CD4-positive, alpha-beta T cell treated with Interleukin-12 subunit alpha and Interleukin-12 subunit beta, for 1 hour (primary cell): ENCODE data around the gene KRT9.
"Not testable (repeated sequence)": the region's sequence is repeated elsewhere in the genome, so short reads cannot be mapped to it uniquely, and the experiment has no call there.

Source experiments
- DNase-seq: peaks from one replicate; pipeline ENCODE4 v3.0.0-alpha.2; 2020

KRT9 gene

DNA sequence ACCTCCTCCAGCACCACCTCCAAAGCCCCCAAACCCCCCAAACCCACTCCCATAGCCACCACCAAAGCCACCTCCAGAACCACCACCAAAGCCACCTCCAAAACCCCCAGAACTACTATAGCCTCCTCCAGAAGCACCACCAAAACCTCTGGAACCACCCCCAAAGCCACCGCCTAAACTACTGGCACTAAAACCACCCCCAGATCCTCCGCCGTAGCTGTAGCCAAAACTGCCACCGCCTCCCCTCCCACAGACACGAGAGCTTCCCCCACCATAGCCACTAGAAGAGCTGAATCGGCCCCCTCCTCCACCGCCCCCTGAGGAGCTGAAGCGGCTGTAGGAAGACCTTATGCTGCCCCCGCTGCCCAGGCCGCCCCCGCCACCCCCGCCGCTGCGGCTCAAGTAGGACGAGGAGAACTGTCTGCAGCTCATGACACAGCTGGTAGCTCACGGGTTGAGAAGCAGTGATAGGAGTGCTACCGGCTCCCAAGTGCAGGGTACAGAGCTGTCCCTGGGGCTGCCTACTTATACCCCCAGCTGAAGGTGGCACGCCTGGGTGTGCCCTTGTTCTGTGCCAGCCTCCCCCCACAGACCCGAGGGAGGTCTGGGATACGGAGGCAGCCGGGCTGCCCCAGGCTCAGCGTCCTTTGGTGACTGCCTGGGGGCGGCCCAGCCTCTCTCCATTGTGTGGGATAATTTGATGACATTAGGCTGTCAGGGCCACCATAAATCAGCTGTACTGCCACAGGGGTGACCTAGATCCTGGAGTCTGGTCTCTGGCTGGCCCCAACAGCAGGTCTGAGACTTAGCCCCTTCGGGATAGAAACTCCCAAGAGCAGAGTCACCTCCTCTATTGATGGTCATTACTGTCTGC, at the start of gene KRT9:
Gene KRT9, minus strand, starts transcription at position 499 of the 874 bp plus-strand sequence. Its CDS starts 67 bp downstream, at position 432.
- DNase-seq: no peak

DNA sequence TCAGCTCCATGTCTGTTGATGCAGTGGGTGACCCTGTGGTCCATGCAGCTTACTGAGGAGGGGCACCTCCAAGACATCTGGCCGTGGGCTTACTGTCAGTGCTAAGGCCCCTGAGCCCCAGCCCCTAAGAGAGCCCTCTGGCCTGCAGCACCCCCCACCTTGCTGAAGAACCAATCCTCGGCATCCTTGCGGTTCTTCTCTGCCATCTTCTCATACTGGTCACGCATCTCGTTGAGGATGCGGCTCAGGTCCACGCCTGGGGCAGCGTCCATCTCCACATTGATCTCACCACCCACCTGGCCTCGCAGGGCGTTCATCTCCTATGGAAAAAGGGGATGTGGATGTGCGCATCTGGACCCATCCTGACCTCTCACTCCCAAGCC, 49.6 kb upstream of the KRT9 start:
- DNase-seq: not testable (repeated sequence)

- no peak for DNase-seq
Measured at GRCh38 chr17:41620583-41621434, 49.0 kb upstream of the KRT9 start.

- DNase-seq: not testable (repeated sequence)
Measured at GRCh38 chr17:41619927-41620582, 48.2 kb upstream of the KRT9 start.

GRCh38 chr17:41619036-41619926, 47.4 kb upstream of the KRT9 start:
- no peak for DNase-seq

GRCh38 chr17:41618341-41619035, 46.6 kb upstream of the KRT9 start:
- no peak for DNase-seq

DNA sequence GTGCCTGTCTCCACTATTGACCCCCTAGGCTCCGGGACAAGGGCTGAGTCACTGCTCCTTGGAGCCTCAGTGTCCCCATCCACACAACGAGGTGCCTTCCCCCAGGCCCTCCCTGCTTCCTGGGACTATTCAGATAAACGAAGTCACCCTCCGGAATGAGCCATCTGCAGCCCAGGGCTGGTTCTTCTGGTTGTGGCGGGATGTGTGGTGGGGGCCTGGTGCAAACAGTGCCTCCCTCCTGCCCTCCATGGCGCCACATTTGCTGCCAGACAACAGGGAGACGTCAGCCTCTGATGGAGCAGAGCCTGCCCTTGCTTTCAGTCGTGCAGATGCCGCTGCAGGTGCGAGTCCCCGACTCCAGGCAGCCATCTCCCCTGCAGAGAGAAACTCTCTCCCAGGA, 45.8 kb upstream of the KRT9 start:
- no peak for DNase-seq

- DNase-seq: no peak
Measured at GRCh38 chr17:41617136-41617535, 45.3 kb upstream of the KRT9 start.

DNA sequence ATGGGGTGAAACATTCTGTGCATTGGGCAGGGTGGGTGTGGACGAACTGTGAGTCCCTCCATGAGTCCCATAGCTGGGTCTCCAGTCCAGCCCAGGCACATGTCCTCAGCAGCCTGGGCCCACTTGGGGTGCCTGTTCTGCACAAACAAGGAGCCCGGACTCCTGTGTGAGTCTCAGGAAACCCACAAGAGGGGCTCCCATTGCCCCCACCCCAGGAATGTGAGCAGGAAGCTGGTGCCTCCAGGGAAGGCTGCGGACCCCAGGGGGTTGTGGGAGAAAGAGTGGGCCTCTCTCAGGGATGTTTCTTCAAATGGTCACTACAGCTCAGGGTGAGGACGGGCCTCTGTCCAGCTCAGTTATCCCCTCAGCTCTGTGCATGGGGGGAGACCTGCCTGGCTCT, 44.6 kb upstream of the KRT9 start:
- DNase-seq: not testable (repeated sequence)

GRCh38 chr17:41615454-41615853, 43.6 kb upstream of the KRT9 start:
- no peak for DNase-seq

DNA sequence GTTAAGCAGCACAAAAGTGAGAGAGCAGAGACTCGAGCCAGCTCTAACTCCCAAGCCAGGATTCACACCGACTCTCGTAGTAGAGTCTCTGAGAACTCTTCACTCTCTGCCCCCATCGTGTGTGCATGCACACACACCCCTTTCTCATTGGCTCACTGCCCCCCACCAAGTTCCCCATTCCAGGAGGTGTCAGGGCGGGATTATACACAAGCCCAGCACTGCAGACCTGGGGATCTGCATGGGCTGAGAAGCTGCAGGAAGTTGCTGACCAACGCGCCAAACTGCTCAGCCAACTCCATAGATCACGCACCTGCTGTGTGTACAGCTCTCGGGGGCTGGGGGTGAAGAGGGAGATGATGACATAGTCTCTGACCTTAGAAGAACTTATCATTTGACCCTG, 42.9 kb upstream of the KRT9 start:
- not testable (repeated sequence) for DNase-seq

DNA sequence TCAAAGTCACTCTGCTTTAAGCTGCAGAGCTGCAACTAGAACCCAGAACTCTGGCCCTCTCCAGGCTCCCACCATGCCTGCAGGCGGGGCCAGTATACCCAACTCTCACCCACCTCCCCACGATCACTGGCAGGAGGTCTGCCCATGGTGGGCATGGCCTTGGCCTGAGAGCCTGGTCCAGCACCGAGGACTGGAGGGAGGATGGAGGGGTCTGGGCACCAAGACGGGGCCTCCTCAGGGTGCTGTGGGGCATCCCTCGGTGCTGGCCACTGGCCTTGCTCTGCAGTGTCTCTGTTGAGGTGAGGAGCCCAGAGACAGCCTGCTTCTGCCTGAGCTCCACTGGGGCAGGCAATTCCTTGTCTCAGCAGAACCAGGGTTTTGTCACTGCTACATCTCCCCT, 42.2 kb upstream of the KRT9 start:
- DNase-seq: no peak

DNA sequence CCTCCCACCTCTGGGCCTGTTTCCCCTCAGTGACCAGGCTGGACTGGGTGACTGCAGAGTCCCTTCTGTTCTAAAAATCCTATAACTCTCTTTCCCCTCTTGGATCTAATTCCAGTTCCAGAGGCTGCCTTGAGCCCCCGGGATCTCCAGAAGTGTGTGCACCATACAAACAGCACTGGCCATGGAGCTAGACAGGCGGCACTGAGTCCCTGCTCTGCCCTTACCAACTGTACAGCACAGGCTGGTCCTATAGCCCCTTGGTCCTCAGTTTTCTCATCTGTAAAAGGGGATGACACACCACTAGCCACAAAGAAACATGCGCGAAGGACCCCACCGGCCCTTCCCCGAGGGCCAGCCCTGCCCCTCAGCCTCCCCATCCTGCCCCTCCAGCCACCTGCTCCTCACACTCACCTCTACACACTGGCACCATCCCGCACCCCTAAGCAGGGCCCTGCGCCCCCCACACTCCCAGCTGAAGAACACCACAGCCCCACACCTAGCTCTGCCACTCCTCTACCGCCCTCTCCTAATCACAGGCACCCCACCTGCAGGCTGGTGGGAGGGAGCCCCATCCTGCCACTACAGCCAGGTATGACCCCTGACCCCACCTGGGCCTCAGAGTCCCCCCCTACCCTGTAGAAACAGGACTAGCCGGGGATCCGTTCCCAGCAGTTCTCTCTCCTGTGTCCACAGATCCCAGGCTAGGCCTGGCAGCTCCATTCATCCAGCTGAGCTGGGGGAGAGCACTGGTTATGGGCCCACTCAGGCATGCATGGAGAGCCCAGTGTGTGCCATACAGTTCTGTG, 41.6 kb upstream of the KRT9 start:
- DNase-seq: no peak

- DNase-seq: not testable (repeated sequence)
Measured at GRCh38 chr17:41612376-41613160, 40.7 kb upstream of the KRT9 start, which contains the start of gene KRT16. Gene KRT16, minus strand, starts transcription at chr17:41612767. Its CDS starts 79 bp downstream, at chr17:41612688.

GRCh38 chr17:41610965-41611640, 39.2 kb upstream of the KRT9 start:
- no peak for DNase-seq

- DNase-seq: not testable (repeated sequence)
Measured at GRCh38 chr17:41610061-41610517, 38.2 kb upstream of the KRT9 start.

- DNase-seq: not testable (repeated sequence)
Measured at GRCh38 chr17:41606930-41607329, 35.1 kb upstream of the KRT9 start.

GRCh38 chr17:41602524-41602923, 30.7 kb upstream of the KRT9 start:
- no peak for DNase-seq

DNA sequence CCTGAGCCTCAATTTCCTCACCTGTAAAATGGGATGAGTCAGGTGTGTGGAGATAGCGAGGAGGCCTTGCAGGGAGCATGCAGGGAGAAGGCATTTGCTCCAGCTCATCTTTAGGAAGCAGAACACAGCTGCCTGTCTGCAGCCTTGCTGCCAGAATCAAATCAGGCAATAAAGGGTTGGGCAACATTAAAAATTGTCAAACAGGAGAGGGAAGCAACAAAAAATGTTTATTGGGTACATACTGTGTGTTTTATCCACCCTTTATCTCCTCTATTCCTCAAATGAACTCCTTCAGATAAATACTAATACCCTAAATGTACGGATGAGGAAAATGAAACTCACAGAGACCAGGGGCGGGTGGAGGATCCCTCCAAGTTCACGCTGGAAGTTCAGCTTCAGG, 28.5 kb upstream of the KRT9 start:
- no peak for DNase-seq
